GM21717 (cell line): ENCODE data around the gene UCP1.
"Not testable (repeated sequence)": the region's sequence is repeated elsewhere in the genome, so short reads cannot be mapped to it uniquely, and the experiment has no call there.

ENCODE experiments used
- ATAC-seq: cut with Tn5 transposase; IDR thresholded peaks from one replicate; pipeline ENCODE4 v1.9.1; 2021; ENCODE audit warnings: mild to moderate bottlenecking, moderate library complexity; ENCODE audit not compliant: unreplicated experiment

The UCP1 gene

GRCh38 chr4:140556372-140557085, 12.2 kb downstream of the UCP1 start:
- peak; percentile 99 for ATAC-seq

- no peak for ATAC-seq
Measured at GRCh38 chr4:140533951-140534480, 34.7 kb downstream of the UCP1 start.

GRCh38 chr4:140529434-140529833, 39.3 kb downstream of the UCP1 start:
- ATAC-seq: no peak

GRCh38 chr4:140523857-140524742, 44.7 kb downstream of the UCP1 start, which contains the start of gene ELMOD2:
Gene ELMOD2 (plus strand): TSS chr4:140524168. CDS start chr4:140525429, 1,261 bp downstream.
- ATAC-seq: peak; percentile 100

GRCh38 chr4:140523370-140523856, 45.3 kb downstream of the UCP1 start:
- peak; percentile 11 for ATAC-seq

- ATAC-seq: no peak
Measured at GRCh38 chr4:140515423-140515822, 53.3 kb downstream of the UCP1 start.

- not testable (repeated sequence) for ATAC-seq
Measured at GRCh38 chr4:140513765-140514164, 55.0 kb downstream of the UCP1 start.
